ENCODE data around the gene KRTAP4-4. TPM values are rescaled to one million over a fixed set of nuclear protein-coding genes. Genes with fewer than 3 reads are reported as not detected.
"Not testable (repeated sequence)": the region's sequence is repeated elsewhere in the genome, so short reads cannot be mapped to it uniquely, and the experiment has no call there.

Gene KRTAP4-4
- total RNA-seq, 6 experiments from 2014 or later, result not detected

- TF ChIP-seq CTCF (IDR thresholded peaks at IDR 0.05) (no peak), POLR2A (IDR thresholded peaks at IDR 0.05) (no peak)
- H3K27me3 ChIP-seq, result no peaks in the 10 kb centered on the region
- WGBS (ENCODE audit: insufficient coverage, low coverage, low lambda C conversion rate, missing lambda C conversion rate), result 38% methylated on average over 2 of the region's 2 CpGs
- intact Hi-C loops (cut with DNase I), result no loop called here
- no peak overlapping the region for H3K27ac ChIP-seq
- ATAC-seq, result no peak
- H3K9me3 ChIP-seq, result no peaks in the 10 kb centered on the region
- no peaks in the 10 kb centered on the region for H3K4me1 ChIP-seq
- no peak for DNase-seq
- no peak overlapping the region for H3K4me3 ChIP-seq
- H3K36me3 ChIP-seq, result no peaks in the 10 kb centered on the region
Measured at GRCh38 chr17:41151525-41151924, 9.0 kb downstream of the KRTAP4-4 start.

DNA sequence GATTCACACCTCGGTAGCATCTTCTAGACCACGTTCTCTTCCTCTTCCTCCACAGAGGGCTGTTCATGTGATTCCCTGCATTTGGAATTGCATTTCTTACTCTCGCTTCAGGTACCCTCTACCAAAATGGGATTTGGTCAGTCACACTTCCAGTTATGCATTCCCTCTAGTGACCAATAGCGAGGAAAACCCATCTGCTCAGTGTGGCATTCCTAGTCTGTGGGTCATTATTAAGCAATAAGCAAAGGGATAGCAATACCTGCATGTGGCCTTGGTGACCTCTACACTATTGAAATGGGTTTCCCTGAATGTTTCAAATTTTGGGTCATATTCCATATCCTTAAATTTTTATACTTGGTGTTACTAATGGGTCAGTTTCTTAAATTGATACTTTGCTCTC is 10.5 kb downstream of the KRTAP4-4 start:
- intact Hi-C loops (cut with DNase I), result no loop called here
- WGBS (ENCODE audit: insufficient coverage, low coverage, low lambda C conversion rate, missing lambda C conversion rate), result 67% methylated on average over 4 of the region's 4 CpGs
- no peaks in the 10 kb centered on the region for H3K36me3 ChIP-seq
- H3K27me3 ChIP-seq, result no peaks in the 10 kb centered on the region
- ATAC-seq (no peak), DNase-seq (no peak)
- TF ChIP-seq POLR2A (IDR thresholded peaks at IDR 0.05) (no peak), CTCF (IDR thresholded peaks at IDR 0.05) (no peak)
- no peaks in the 10 kb centered on the region for H3K4me1 ChIP-seq
- no peaks in the 10 kb centered on the region for H3K9me3 ChIP-seq
- no peak overlapping the region for H3K4me3 ChIP-seq
- no peak overlapping the region for H3K27ac ChIP-seq

DNA sequence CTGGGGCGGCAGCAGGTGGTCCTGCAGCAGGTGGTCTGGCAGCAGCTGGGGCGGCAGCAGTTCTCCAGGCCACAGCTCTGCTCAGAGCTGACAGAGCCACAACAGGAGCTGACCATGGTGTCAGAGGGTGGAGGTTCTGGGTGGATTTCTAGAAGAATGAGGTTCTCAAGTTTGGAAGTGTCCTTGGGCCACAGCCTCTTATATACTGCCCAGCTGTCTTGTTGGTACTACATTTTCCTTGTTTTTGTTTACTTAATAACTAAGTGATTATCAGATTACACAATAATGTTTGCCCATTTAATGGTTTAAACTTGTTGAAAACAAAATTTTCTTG is 10.9 kb downstream of the KRTAP4-4 start, which contains the start of gene KRTAP4-5:
Gene KRTAP4-5, minus strand, starts transcription at position 174 of the 334 bp plus-strand sequence. Its CDS starts 58 bp downstream, at position 116.
- Histone ChIP-seq H3K36me3 (no peaks in the 10 kb centered on the region), H3K27ac (no peak within 1 kb of the TSS), H3K4me1 (no peaks in the 10 kb centered on the region), H3K27me3 (no peaks in the 10 kb centered on the region), H3K9me3 (no peaks in the 10 kb centered on the region), H3K4me3 (no peak within 1 kb of the TSS)
- TF ChIP-seq POLR2A (IDR thresholded peaks at IDR 0.05) (no peak), CTCF (IDR thresholded peaks at IDR 0.05) (no peak)
- 13% methylated on average over 1 of the region's 2 CpGs for WGBS (ENCODE audit: insufficient coverage, low coverage, low lambda C conversion rate, missing lambda C conversion rate)
- intact Hi-C loops (cut with DNase I), result no loop called here
- no peak for DNase-seq
- ATAC-seq, result no peak

DNA sequence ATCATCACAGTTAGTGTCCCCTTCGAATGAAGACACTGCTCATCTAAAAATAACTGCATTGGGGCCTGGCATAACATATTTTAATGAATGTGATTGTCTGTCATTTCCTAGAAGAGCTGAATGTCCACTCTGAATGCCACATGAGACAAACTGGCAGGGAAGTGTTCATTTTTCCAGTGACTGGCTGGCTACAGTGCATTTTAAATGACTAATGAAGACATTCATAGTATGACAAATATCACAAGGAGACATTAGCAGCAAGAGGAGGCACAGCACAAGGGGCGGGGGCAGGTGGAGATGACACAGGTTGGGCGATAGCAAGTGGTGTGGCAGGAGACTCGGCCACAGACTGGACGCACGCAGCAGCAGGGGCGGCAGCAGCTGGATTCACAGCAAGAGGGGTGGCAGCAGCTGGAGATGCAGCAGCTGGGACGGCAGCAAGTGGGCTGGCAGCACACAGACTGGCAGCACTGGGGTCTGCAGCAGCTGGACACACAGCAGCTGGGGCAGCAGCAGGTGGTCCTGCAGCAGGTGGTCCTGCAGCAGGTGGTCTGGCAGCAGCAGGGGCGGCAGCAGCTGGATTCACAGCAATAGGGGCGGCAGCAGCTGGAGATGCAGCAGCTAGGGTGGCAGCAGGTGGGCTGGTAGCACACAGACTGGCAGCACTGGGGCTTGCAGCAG is 11.4 kb downstream of the KRTAP4-4 start:
- H3K27ac ChIP-seq; H3K9me3 ChIP-seq; ATAC-seq; H3K27me3 ChIP-seq; H3K4me3 ChIP-seq; H3K36me3 ChIP-seq; DNase-seq; H3K4me1 ChIP-seq; intact Hi-C loops (cut with DNase I): not testable (repeated sequence)
- WGBS (ENCODE audit: insufficient coverage, low coverage, low lambda C conversion rate, missing lambda C conversion rate), result 52% methylated on average over 4 of the region's 10 CpGs

- no peak overlapping the region for H3K27ac ChIP-seq
- intact Hi-C loops (cut with DNase I), result no loop called here
Measured at GRCh38 chr17:41147531-41148204, 12.9 kb downstream of the KRTAP4-4 start.

More at GRCh38 chr17:41147531-41148204, 12.9 kb downstream of the KRTAP4-4 start:
- Histone ChIP-seq H3K36me3 (no peaks in the 10 kb centered on the region), H3K4me3 (no peak overlapping the region), H3K9me3 (no peaks in the 10 kb centered on the region), H3K27me3 (no peaks in the 10 kb centered on the region), H3K4me1 (no peaks in the 10 kb centered on the region)
- WGBS (ENCODE audit: insufficient coverage, low coverage, low lambda C conversion rate, missing lambda C conversion rate), result 76% methylated on average over 2 of the region's 2 CpGs
- DNase-seq (no peak), ATAC-seq (no peak)
- TF ChIP-seq POLR2A (IDR thresholded peaks at IDR 0.05) (no peak), CTCF (IDR thresholded peaks at IDR 0.05) (no peak)

Data from right lobe of liver (tissue), 6 donors.